ENCODE results near the gene NFIB. TPM values are rescaled to one million over a fixed set of nuclear protein-coding genes. Genes with fewer than 3 reads are reported as not detected.

The NFIB gene
- polyA plus RNA-seq, 1 of the 3 experiments (the other 2 are of a cell fraction), result 9.2 TPM

- TF ChIP-seq, protein P1, sequence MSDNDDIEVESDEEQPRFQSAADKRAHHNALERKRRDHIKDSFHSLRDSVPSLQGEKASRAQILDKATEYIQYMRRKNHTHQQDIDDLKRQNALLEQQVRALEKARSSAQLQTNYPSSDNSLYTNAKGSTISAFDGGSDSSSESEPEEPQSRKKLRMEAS (IDR thresholded peaks at IDR 0.05; ENCODE audit: low read depth), result no peak
- TF ChIP-seq NFIC (IDR thresholded peaks at IDR 0.05; ENCODE audit: borderline replicate concordance) (no peak), CHD2 (IDR thresholded peaks at IDR 0.05; ENCODE audit: low read length, partially characterized antibody) (no peak), POLR2AphosphoS5 (IDR thresholded peaks at IDR 0.05; ENCODE audit: low read depth, low read length) (no peak)
Observed at GRCh38 chr9:14083366-14083765, 230.6 kb downstream of the NFIB start (continued).

- ChIA-PET CTCF (interaction anchor here (0.7 to 1.4 kb wide), 2 partner anchors 14 to 849 kb away, joined by 3 to 4 read pairs; no protein-coding TSS in a partner anchor), POLR2A (interaction anchor here (0.6 kb wide), 1 partner anchor 236 kb away, joined by 3 read pairs; no protein-coding TSS in a partner anchor)
- Histone ChIP-seq H3K79me2 (ENCODE audit: insufficient read depth) (no peaks in the 10 kb centered on the region), H3K4me3 (ENCODE audit: low read depth in 2 of 2, low read length in 1 of 2) (no peak overlapping the region), H3K27ac (ENCODE audit: low read depth in 2 of 2, low read length in 1 of 2) (no peak overlapping the region), H2AFZ (ENCODE audit: low read depth) (no peak overlapping the region), H3K36me3 (replicated peaks in 1 of 2; ENCODE audit: control insufficient read depth in 1 of 2, insufficient read depth in 2 of 2, low read length in 1 of 2) (peaks cover 15 to 18% of the 10 kb centered on the region in 2 experiments), H3F3A (replicated peaks; ENCODE audit: insufficient read depth) (peaks cover 4% of the 10 kb centered on the region), H3K9me3 (no peaks in the 10 kb centered on the region), H4K20me1 (ENCODE audit: insufficient read depth) (no peaks in the 10 kb centered on the region), H3K9ac (no peak overlapping the region), H3K27me3 (ENCODE audit: insufficient read depth) (no peaks in the 10 kb centered on the region), H3K4me1 (ENCODE audit: control insufficient read depth in 1 of 2, insufficient read depth in 2 of 2, low read depth in 1 of 2, low read length in 1 of 2) (peaks cover 0 to 4% of the 10 kb centered on the region in 2 experiments; a peak in 2 of 4 replicates), H3K9me2 (no peaks in the 10 kb centered on the region), H3K4me2 (no peak overlapping the region)
- WGBS (ENCODE audit: low lambda C conversion rate), result 82% methylated on average over 3 of the region's 3 CpGs
- no peak for DNase-seq
- TF ChIP-seq RAD21 (IDR thresholded peaks at IDR 0.05; ENCODE audit: low read length) (no peak), RXRA (IDR thresholded peaks at IDR 0.05; ENCODE audit: borderline replicate concordance, low read depth) (no peak), NRF1 (IDR thresholded peaks at IDR 0.05; ENCODE audit: low read depth, low read length) (no peak)
- TF ChIP-seq, protein P2, sequence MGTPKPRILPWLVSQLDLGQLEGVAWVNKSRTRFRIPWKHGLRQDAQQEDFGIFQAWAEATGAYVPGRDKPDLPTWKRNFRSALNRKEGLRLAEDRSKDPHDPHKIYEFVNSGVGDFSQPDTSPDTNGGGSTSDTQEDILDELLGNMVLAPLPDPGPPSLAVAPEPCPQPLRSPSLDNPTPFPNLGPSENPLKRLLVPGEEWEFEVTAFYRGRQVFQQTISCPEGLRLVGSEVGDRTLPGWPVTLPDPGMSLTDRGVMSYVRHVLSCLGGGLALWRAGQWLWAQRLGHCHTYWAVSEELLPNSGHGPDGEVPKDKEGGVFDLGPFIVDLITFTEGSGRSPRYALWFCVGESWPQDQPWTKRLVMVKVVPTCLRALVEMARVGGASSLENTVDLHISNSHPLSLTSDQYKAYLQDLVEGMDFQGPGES (IDR thresholded peaks at IDR 0.05; ENCODE audit: low read depth, low read length), result no peak
Observed at GRCh38 chr9:14082732-14083131, 231.2 kb downstream of the NFIB start.

GRCh38 chr9:14081745-14082144 is 232.2 kb downstream of the NFIB start:
- no peak overlapping the region for H3K4me3 ChIP-seq (ENCODE audit: low read depth in 2 of 2, low read length in 1 of 2)
- no peaks in the 10 kb centered on the region for H3K79me2 ChIP-seq (ENCODE audit: insufficient read depth)
- no peak overlapping the region for H3K4me2 ChIP-seq
- H3F3A ChIP-seq (replicated peaks; ENCODE audit: insufficient read depth), result peaks cover 4% of the 10 kb centered on the region
- ChIA-PET CTCF (interaction anchor here (1.3 to 1.7 kb wide), 2 partner anchors 11 to 14 kb away, joined by 3 to 4 read pairs; no protein-coding TSS in a partner anchor), POLR2A (interaction anchor here (0.6 kb wide), 1 partner anchor 34 kb away, joined by 4 read pairs; no protein-coding TSS in a partner anchor)
- H3K9me2 ChIP-seq, result no peaks in the 10 kb centered on the region
- no peaks in the 10 kb centered on the region for H3K9me3 ChIP-seq
- no peaks in the 10 kb centered on the region for H4K20me1 ChIP-seq (ENCODE audit: insufficient read depth)
- no peak overlapping the region for H3K9ac ChIP-seq
- H3K27me3 ChIP-seq (ENCODE audit: insufficient read depth), result no peaks in the 10 kb centered on the region
- no peak for DNase-seq
- H3K27ac ChIP-seq (ENCODE audit: low read depth in 2 of 2, low read length in 1 of 2), result no peak overlapping the region
- no peak overlapping the region for H2AFZ ChIP-seq (ENCODE audit: low read depth)
- H3K4me1 ChIP-seq (ENCODE audit: control insufficient read depth in 1 of 2, insufficient read depth in 2 of 2, low read depth in 1 of 2, low read length in 1 of 2), result peaks cover 0 to 4% of the 10 kb centered on the region in 2 experiments; a peak in 2 of 4 replicates
- peaks cover 6 to 9% of the 10 kb centered on the region in 2 experiments for H3K36me3 ChIP-seq (replicated peaks in 1 of 2; ENCODE audit: control insufficient read depth in 1 of 2, insufficient read depth in 2 of 2, low read length in 1 of 2)
- TF ChIP-seq, protein P3, sequence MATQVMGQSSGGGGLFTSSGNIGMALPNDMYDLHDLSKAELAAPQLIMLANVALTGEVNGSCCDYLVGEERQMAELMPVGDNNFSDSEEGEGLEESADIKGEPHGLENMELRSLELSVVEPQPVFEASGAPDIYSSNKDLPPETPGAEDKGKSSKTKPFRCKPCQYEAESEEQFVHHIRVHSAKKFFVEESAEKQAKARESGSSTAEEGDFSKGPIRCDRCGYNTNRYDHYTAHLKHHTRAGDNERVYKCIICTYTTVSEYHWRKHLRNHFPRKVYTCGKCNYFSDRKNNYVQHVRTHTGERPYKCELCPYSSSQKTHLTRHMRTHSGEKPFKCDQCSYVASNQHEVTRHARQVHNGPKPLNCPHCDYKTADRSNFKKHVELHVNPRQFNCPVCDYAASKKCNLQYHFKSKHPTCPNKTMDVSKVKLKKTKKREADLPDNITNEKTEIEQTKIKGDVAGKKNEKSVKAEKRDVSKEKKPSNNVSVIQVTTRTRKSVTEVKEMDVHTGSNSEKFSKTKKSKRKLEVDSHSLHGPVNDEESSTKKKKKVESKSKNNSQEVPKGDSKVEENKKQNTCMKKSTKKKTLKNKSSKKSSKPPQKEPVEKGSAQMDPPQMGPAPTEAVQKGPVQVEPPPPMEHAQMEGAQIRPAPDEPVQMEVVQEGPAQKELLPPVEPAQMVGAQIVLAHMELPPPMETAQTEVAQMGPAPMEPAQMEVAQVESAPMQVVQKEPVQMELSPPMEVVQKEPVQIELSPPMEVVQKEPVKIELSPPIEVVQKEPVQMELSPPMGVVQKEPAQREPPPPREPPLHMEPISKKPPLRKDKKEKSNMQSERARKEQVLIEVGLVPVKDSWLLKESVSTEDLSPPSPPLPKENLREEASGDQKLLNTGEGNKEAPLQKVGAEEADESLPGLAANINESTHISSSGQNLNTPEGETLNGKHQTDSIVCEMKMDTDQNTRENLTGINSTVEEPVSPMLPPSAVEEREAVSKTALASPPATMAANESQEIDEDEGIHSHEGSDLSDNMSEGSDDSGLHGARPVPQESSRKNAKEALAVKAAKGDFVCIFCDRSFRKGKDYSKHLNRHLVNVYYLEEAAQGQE (IDR thresholded peaks at IDR 0.05; ENCODE audit: low read depth, low read length), result no peak
- TF ChIP-seq SIN3A (IDR thresholded peaks at IDR 0.05; ENCODE audit: borderline replicate concordance, low read depth, low read length) (no peak), TAF1 (IDR thresholded peaks at IDR 0.05; ENCODE audit: borderline replicate concordance, low read depth, low read length) (no peak), MEF2A (IDR thresholded peaks at IDR 0.05; ENCODE audit: borderline replicate concordance, low read depth) (no peak), TCF12 (IDR thresholded peaks at IDR 0.05) (no peak), NFIC (IDR thresholded peaks at IDR 0.05; ENCODE audit: borderline replicate concordance) (no peak), MXI1 (IDR thresholded peaks at IDR 0.05; ENCODE audit: low read depth, low read length) (no peak), NRF1 (IDR thresholded peaks at IDR 0.05; ENCODE audit: low read depth, low read length) (no peak), GABPA (IDR thresholded peaks at IDR 0.05; ENCODE audit: low read depth) (no peak), FOXM1 (IDR thresholded peaks at IDR 0.05; ENCODE audit: low read depth) (no peak)
- TF ChIP-seq, protein P4, sequence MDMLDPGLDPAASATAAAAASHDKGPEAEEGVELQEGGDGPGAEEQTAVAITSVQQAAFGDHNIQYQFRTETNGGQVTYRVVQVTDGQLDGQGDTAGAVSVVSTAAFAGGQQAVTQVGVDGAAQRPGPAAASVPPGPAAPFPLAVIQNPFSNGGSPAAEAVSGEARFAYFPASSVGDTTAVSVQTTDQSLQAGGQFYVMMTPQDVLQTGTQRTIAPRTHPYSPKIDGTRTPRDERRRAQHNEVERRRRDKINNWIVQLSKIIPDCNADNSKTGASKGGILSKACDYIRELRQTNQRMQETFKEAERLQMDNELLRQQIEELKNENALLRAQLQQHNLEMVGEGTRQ (IDR thresholded peaks at IDR 0.05; ENCODE audit: borderline replicate concordance, low read depth, low read length), result no peak
- TF ChIP-seq, protein P2 (IDR thresholded peaks at IDR 0.05; ENCODE audit: low read depth, low read length), result no peak
- WGBS (ENCODE audit: low lambda C conversion rate), result 93% methylated on average over 4 of the region's 4 CpGs

All from SK-N-SH (cell line).